Large intestine (tissue), 3 donors: ENCODE measurements around the gene FLVCR2. TPM values are rescaled to one million over a fixed set of nuclear protein-coding genes. Genes with fewer than 3 reads are reported as not detected.

Experiments
- DNase-seq, 2 donors: peaks; one replicate each; pipeline versions ENCODE4 v3.0.0 to v3.0.0-alpha.2; 2013
- H3K27ac ChIP-seq: one replicate; pipeline ENCODE4 v1.5.1; 2013; ENCODE audit warnings: low read length
- H3K27me3 ChIP-seq: 2 replicates; pipeline ENCODE4 v1.6.1; 2013; ENCODE audit warnings: low read length; ENCODE audit not compliant: control insufficient read depth, insufficient read depth
- H3K36me3 ChIP-seq: 2 replicates; pipeline ENCODE4 v1.6.1; 2013; ENCODE audit warnings: low read length; ENCODE audit not compliant: control insufficient read depth, insufficient read depth
- H3K4me1 ChIP-seq: one replicate; pipeline ENCODE4 v1.6.1; 2013; ENCODE audit warnings: low read length; ENCODE audit not compliant: control insufficient read depth, insufficient read depth
- H3K4me3 ChIP-seq: one replicate; pipeline ENCODE4 v1.5.1; 2013; ENCODE audit warnings: low read length
- H3K9me3 ChIP-seq: one replicate; pipeline ENCODE4 v1.6.1; 2013; ENCODE audit warnings: mild to moderate bottlenecking, low read depth, low read length, moderate library complexity; ENCODE audit not compliant: control insufficient read depth
- WGBS: methylation state at CpG from one replicate; pipeline ENCODE4 v1.1.5; 2013; ENCODE audit warnings: low lambda C conversion rate; ENCODE audit not compliant: insufficient coverage; 5-methylcytosine and 5-hydroxymethylcytosine counted together
- polyA plus RNA-seq: library from polyadenylated mRNA; unstranded; fragments of 120-200 nt; gene quantifications from one replicate; pipeline ENCODE4 v1.2.1, GENCODE V29; 2013

Gene FLVCR2
- polyA plus RNA-seq, 1 donor: 11.3 TPM

- H3K9me3 ChIP-seq: no peaks in the 10 kb centered on the region
- H3K4me1 ChIP-seq: no peaks in the 10 kb centered on the region
- peaks cover 3% of the 10 kb centered on the region for H3K27me3 ChIP-seq
- H3K27ac ChIP-seq: no peak overlapping the region
- no peak overlapping the region for H3K4me3 ChIP-seq
- WGBS: 90% methylated on average over 3 of the region's 8 CpGs
- DNase-seq: no peak
- H3K36me3 ChIP-seq: no peaks in the 10 kb centered on the region
Observed at GRCh38 chr14:75566752-75567151, 11.7 kb upstream of the FLVCR2 start.

- H3K4me1 ChIP-seq: no peaks in the 10 kb centered on the region
- H3K27ac ChIP-seq: no peak overlapping the region
- DNase-seq: no peak
- no CpG with 5 or more reads among the region's 7 CpGs for WGBS
- H3K36me3 ChIP-seq: no peaks in the 10 kb centered on the region
- H3K9me3 ChIP-seq: no peaks in the 10 kb centered on the region
- peaks cover 8% of the 10 kb centered on the region for H3K27me3 ChIP-seq
- H3K4me3 ChIP-seq: no peak overlapping the region
Observed at GRCh38 chr14:75568140-75568539, 10.3 kb upstream of the FLVCR2 start.

- no peak overlapping the region for H3K4me3 ChIP-seq
- WGBS: no CpG with 5 or more reads among the region's 6 CpGs
- no peak overlapping the region for H3K27ac ChIP-seq
- H3K27me3 ChIP-seq: peaks cover 12% of the 10 kb centered on the region
- no peaks in the 10 kb centered on the region for H3K9me3 ChIP-seq
- no peak for DNase-seq
- H3K4me1 ChIP-seq: no peaks in the 10 kb centered on the region
- no peaks in the 10 kb centered on the region for H3K36me3 ChIP-seq
Observed at GRCh38 chr14:75568791-75569190, 9.6 kb upstream of the FLVCR2 start.

GRCh38 chr14:75570797-75571196 lies 7.6 kb upstream of the FLVCR2 start:
- no peaks in the 10 kb centered on the region for H3K4me1 ChIP-seq
- H3K4me3 ChIP-seq: no peak overlapping the region
- no peaks in the 10 kb centered on the region for H3K36me3 ChIP-seq
- H3K27ac ChIP-seq: no peak overlapping the region
- 80% methylated on average over 1 of the region's 2 CpGs for WGBS
- no peak for DNase-seq
- no peaks in the 10 kb centered on the region for H3K9me3 ChIP-seq
- peaks cover 9% of the 10 kb centered on the region for H3K27me3 ChIP-seq

GRCh38 chr14:75572104-75572503 lies 6.3 kb upstream of the FLVCR2 start:
- Histone ChIP-seq H3K9me3 (no peaks in the 10 kb centered on the region), H3K27me3 (peaks cover 9% of the 10 kb centered on the region), H3K36me3 (no peaks in the 10 kb centered on the region), H3K4me3 (no peak overlapping the region), H3K4me1 (no peaks in the 10 kb centered on the region), H3K27ac (no peak overlapping the region)
- DNase-seq: no peak
- WGBS: 78% methylated on average over 3 of the region's 6 CpGs

- Histone ChIP-seq H3K36me3 (no peaks in the 10 kb centered on the region), H3K9me3 (no peaks in the 10 kb centered on the region), H3K27me3 (peaks cover 7% of the 10 kb centered on the region), H3K4me3 (no peak overlapping the region), H3K27ac (no peak overlapping the region), H3K4me1 (peaks cover 16% of the 10 kb centered on the region)
- WGBS: 67% methylated on average over 1 of the region's 3 CpGs
- no peak for DNase-seq
Observed at GRCh38 chr14:75577090-75577489, 1.3 kb upstream of the FLVCR2 start.

- H3K4me1 ChIP-seq: peaks cover 16% of the 10 kb centered on the region
- peak overlapping the region; percentile 45 for H3K4me3 ChIP-seq
- H3K27me3 ChIP-seq: peaks cover 4% of the 10 kb centered on the region
- WGBS: no CpG with 5 or more reads among the region's 16 CpGs
- H3K9me3 ChIP-seq: no peaks in the 10 kb centered on the region
- peak overlapping the region; percentile 24 for H3K27ac ChIP-seq
- no peaks in the 10 kb centered on the region for H3K36me3 ChIP-seq
- peak; percentile 70 to 80 for DNase-seq
Observed at GRCh38 chr14:75577729-75578101, 705 bp upstream of the FLVCR2 start.

- no peaks in the 10 kb centered on the region for H3K36me3 ChIP-seq
- H3K27ac ChIP-seq: peak overlapping the region; percentile 30
- no peaks in the 10 kb centered on the region for H3K27me3 ChIP-seq
- peaks cover 16% of the 10 kb centered on the region for H3K4me1 ChIP-seq
- H3K4me3 ChIP-seq: peak overlapping the region; percentile 45
- no peaks in the 10 kb centered on the region for H3K9me3 ChIP-seq
- WGBS: no CpG with 5 or more reads among the region's 21 CpGs
- DNase-seq: peak in 1 of 2 donors; percentile 31
Observed at GRCh38 chr14:75578786-75579337, 442 bp downstream of the FLVCR2 start.

- no CpG with 5 or more reads among the region's 13 CpGs for WGBS
- H3K27ac ChIP-seq: peak overlapping the region; percentile 30
- peak overlapping the region; percentile 45 for H3K4me3 ChIP-seq
Observed at GRCh38 chr14:75579338-75579864, 981 bp downstream of the FLVCR2 start.

GRCh38 chr14:75579882-75580281 lies 1.5 kb downstream of the FLVCR2 start:
- no peak for DNase-seq
- no CpG with 5 or more reads among the region's 3 CpGs for WGBS
- H3K4me1 ChIP-seq: peaks cover 16% of the 10 kb centered on the region
- peak overlapping the region; percentile 45 for H3K4me3 ChIP-seq
- no peak overlapping the region for H3K27ac ChIP-seq
- no peaks in the 10 kb centered on the region for H3K27me3 ChIP-seq
- no peaks in the 10 kb centered on the region for H3K9me3 ChIP-seq
- no peaks in the 10 kb centered on the region for H3K36me3 ChIP-seq

More at GRCh38 chr14:75579338-75579864, 981 bp downstream of the FLVCR2 start:
- peaks cover 16% of the 10 kb centered on the region for H3K4me1 ChIP-seq
- no peaks in the 10 kb centered on the region for H3K36me3 ChIP-seq
- H3K27me3 ChIP-seq: no peaks in the 10 kb centered on the region
- DNase-seq: peak; percentile 16 to 48
- H3K9me3 ChIP-seq: no peaks in the 10 kb centered on the region

GRCh38 chr14:75587388-75587787 lies 9.0 kb downstream of the FLVCR2 start:
- H3K27ac ChIP-seq: no peak overlapping the region
- H3K27me3 ChIP-seq: no peaks in the 10 kb centered on the region
- DNase-seq: no peak
- H3K9me3 ChIP-seq: no peaks in the 10 kb centered on the region
- no peak overlapping the region for H3K4me3 ChIP-seq
- no peaks in the 10 kb centered on the region for H3K36me3 ChIP-seq
- H3K4me1 ChIP-seq: no peaks in the 10 kb centered on the region
